HG03103 (cell line): ENCODE results near the gene ZNF79.

Source experiments
- ATAC-seq: cut with Tn5 transposase; IDR thresholded peaks from one replicate; pipeline ENCODE4 v1.9.1; 2021; ENCODE audit warnings: low read depth; ENCODE audit not compliant: unreplicated experiment

ZNF79 gene

GRCh38 chr9:127491516-127491915, 67.3 kb downstream of the ZNF79 start:
- no peak for ATAC-seq

DNA sequence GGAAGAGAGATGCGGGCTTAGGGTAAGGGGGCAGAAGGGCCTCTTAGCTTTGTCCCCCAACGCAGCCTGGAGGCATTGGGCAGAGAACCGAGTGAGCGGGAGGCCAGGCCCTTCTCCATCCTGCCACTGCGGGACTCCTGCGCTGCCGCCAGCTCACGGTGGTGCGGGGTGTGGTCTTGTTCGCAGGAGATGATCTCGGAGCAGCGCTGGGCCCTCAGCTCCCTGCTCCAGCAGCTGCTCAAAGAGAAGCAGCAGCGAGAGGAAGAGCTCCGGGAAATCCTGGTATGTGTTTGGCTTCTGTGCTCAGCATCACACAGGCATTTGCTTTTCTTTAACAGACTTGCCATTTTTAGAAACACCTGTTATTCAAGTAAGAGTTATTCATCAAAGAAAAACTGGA, 68.4 kb downstream of the ZNF79 start:
- no peak for ATAC-seq

DNA sequence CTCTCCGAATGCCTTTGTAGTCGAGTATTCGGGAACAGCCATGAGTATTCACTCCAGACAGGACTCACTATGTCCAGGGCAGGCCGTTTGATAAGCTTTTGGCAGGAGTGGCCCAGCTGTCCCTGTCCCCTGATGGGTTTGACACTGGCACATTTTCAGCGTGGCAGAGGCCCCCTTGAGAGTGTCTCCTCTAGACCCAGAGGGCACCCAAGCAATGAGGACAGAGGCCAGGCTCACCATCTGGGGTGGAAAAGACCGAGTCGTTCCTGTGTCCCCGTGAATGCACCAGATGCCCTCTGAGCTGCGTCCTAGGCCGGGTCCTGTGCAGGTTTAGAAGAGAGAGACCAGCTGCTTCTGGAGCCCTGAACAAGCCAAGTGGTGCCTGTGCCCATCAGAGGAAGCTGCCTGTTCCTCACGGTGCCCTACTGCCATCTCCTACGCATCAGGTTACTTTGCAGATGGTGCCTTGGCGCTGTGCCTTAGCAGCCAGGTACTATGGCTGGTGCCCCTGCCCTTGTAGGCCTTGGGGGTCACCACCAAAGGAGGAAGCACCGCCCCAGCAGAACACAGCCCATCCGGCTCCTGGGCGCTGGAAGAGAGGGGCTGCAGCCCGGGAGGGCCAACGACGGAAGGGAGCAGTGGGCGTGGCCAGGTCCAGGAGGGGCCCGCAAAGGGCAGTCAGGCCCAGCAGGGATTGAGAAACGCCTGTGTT, 69.6 kb downstream of the ZNF79 start:
- no peak for ATAC-seq

DNA sequence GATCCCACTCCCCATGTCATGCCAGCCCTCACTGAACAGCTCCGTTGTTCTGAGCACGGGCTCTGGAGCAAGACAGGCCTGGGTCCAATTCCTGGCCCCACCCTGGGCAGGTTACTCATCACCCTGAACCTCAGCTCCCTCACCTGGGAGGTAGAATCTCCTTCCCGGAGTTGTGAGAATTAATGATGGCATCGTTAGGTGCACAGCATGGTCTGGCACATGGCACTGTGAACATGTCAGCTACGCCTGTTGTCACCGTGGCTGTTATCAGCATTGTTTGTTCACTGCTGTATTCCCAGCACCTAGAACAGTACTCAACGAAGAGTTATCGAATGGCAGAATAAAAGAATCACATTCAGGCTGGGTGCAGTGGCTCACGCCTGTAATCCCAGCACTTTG, 70.1 kb downstream of the ZNF79 start:
- no peak for ATAC-seq
